H1 (cell line): ENCODE data around the gene BARHL1. TPM values are rescaled to one million over a fixed set of nuclear protein-coding genes. Genes with fewer than 3 reads are reported as not detected.

Experiments used
- CTCF ChIA-PET: fragments of 300-600 bp; sonication (Branson Sonifier 250); formaldehyde crosslinking; loops from one replicate; lab custom pipeline; 2021; ENCODE audit not compliant: partially characterized antibody; lab: Charles Lee
- POLR2A ChIA-PET: fragments of 300-600 bp; sonication (Branson Sonifier 250); formaldehyde crosslinking; loops from one replicate; lab custom pipeline; 2021; ENCODE audit warnings: inconsistent platforms; ENCODE audit not compliant: partially characterized antibody; lab: Charles Lee
- DNase-seq, 2 experiments: peaks; one replicate each; pipeline versions ENCODE4 v3.0.0 to v3.0.0-alpha.2; 2010 to 2022; ENCODE audit warnings: low spot score in 2 of 2, low read depth in 1 of 2, mixed read lengths in 1 of 2
- FAIRE-seq: peaks from 2 replicates; lab custom pipeline; 2011; peaks lifted over from hg19 to GRCh38; lab: Jason Lieb, UNC
- H2AFZ ChIP-seq: 2 replicates; pipeline ENCODE4 v1.8.1; 2012; ENCODE audit warnings: low read length, inconsistent platforms
- H2AK5ac ChIP-seq: 2 replicates; pipeline ENCODE4 v1.6.1; 2013; ENCODE audit warnings: low read depth, low read length
- H2BK120ac ChIP-seq: replicated peaks from 2 replicates; pipeline ENCODE3; 2013; ENCODE audit warnings: low read depth, low read length, inconsistent platforms
- H2BK12ac ChIP-seq: 2 replicates; pipeline ENCODE4 v1.6.1; 2013; ENCODE audit warnings: low read depth, low read length
- H2BK15ac ChIP-seq: 2 replicates; pipeline ENCODE4 v1.6.1; 2013; ENCODE audit warnings: low read length
- H2BK20ac ChIP-seq: 2 replicates; pipeline ENCODE4 v1.6.1; 2013; ENCODE audit warnings: low read length
- H2BK5ac ChIP-seq: 2 replicates; pipeline ENCODE4 v1.6.1; 2013; ENCODE audit warnings: low read depth, low read length
- H3K14ac ChIP-seq: 2 replicates; pipeline ENCODE4 v1.6.1; 2013; ENCODE audit warnings: inconsistent platforms; ENCODE audit not compliant: insufficient read length
- H3K18ac ChIP-seq: 2 replicates; pipeline ENCODE4 v1.6.1; 2013; ENCODE audit warnings: low read length; ENCODE audit errors: extremely low read depth
- H3K23ac ChIP-seq: 2 replicates; pipeline ENCODE4 v1.6.1; 2013; ENCODE audit warnings: inconsistent platforms; ENCODE audit not compliant: insufficient read length
- H3K23me2 ChIP-seq: 2 replicates; pipeline ENCODE4 v1.6.1; 2013; ENCODE audit warnings: low read depth, low read length
- H3K27ac ChIP-seq: 2 replicates; pipeline ENCODE4 v1.6.1; 2011; ENCODE audit warnings: low read depth, low read length, inconsistent platforms
- H3K27me3 ChIP-seq, 4 experiments: replicated peaks in 1 of 4; 1 replicate in 1 of 4; 2 replicates in 3 of 4; pipeline versions ENCODE4 v1.6.1 to v1.8.1; 2011 to 2013; ENCODE audit warnings: low read length in 3 of 4, mild to moderate bottlenecking in 3 of 4, inconsistent platforms in 2 of 4, mixed read lengths in 2 of 4, moderate library complexity in 1 of 4; ENCODE audit not compliant: control insufficient read depth in 3 of 4, insufficient read depth in 3 of 4; ENCODE audit errors: extremely low read depth in 1 of 4
- H3K36me3 ChIP-seq, 4 experiments: 2 replicates each; pipeline versions ENCODE4 v1.6.1 to v1.8.1; 2011 to 2013; ENCODE audit warnings: mild to moderate bottlenecking in 4 of 4, low read length in 3 of 4, moderate library complexity in 2 of 4, control low read depth in 1 of 4, inconsistent platforms in 1 of 4; ENCODE audit not compliant: insufficient read depth in 4 of 4, control insufficient read depth in 2 of 4
- H3K4ac ChIP-seq: replicated peaks from 2 replicates; pipeline ENCODE3; 2013; ENCODE audit warnings: low read length, low read depth, mixed read lengths, inconsistent platforms; ENCODE audit not compliant: insufficient read length
- H3K4me1 ChIP-seq, 4 experiments: replicated peaks in 1 of 4; 1 replicate in 1 of 4; 2 replicates in 3 of 4; pipeline versions ENCODE4 v1.6.1 to v1.8.1; 2011 to 2013; ENCODE audit warnings: low read length in 3 of 4, inconsistent platforms in 2 of 4, mixed read lengths in 1 of 4; ENCODE audit not compliant: insufficient read depth in 4 of 4, control insufficient read depth in 3 of 4
- H3K4me2 ChIP-seq, 2 experiments: 2 replicates each; pipeline versions ENCODE4 v1.6.1 to v1.8.1; 2011 to 2013; ENCODE audit warnings: low read depth in 2 of 2, low read length in 2 of 2, control low read depth in 1 of 2, inconsistent platforms in 1 of 2, mild to moderate bottlenecking in 1 of 2; ENCODE audit not compliant: insufficient read depth in 1 of 2
- H3K4me3 ChIP-seq, 4 experiments: fragments of 200-600, 300-600 bp in 1 of 4; sonication (generic), shearing (Covaris generic), sonication (Bioruptor Twin) in 1 of 4; 2 replicates each; pipeline versions ENCODE4 v1.5.1 to v1.8.1; 2011 to 2016; ENCODE audit warnings: low read length in 4 of 4, low read depth in 3 of 4, control low read depth in 2 of 4, inconsistent platforms in 2 of 4, mild to moderate bottlenecking in 2 of 4, mixed read lengths in 1 of 4, moderate library complexity in 1 of 4; ENCODE audit not compliant: insufficient read depth in 2 of 4; ENCODE audit errors: extremely low read depth in 1 of 4
- H3K56ac ChIP-seq: replicated peaks from 2 replicates; pipeline ENCODE3; 2013; ENCODE audit warnings: low read depth, mild to moderate bottlenecking, mixed read lengths, low read length, inconsistent platforms; ENCODE audit not compliant: insufficient read length
- H3K79me1 ChIP-seq: 2 replicates; pipeline ENCODE4 v1.6.1; 2013; ENCODE audit warnings: low read depth, low read length, control low read depth
- H3K79me2 ChIP-seq, 2 experiments: 2 replicates each; pipeline versions ENCODE4 v1.6.1 to v1.8.1; 2012 to 2013; ENCODE audit warnings: low read length in 2 of 2, mild to moderate bottlenecking in 2 of 2, inconsistent platforms in 1 of 2; ENCODE audit not compliant: insufficient read depth in 2 of 2, control insufficient read depth in 1 of 2
- H3K9ac ChIP-seq, 4 experiments: replicated peaks in 1 of 4; 1 replicate in 1 of 4; 2 replicates in 3 of 4; pipeline versions ENCODE4 v1.6.1 to v1.8.1; 2011 to 2013; ENCODE audit warnings: low read depth in 3 of 4, low read length in 3 of 4, control low read depth in 2 of 4, mild to moderate bottlenecking in 2 of 4, moderate library complexity in 2 of 4, inconsistent platforms in 1 of 4; ENCODE audit errors: extremely low read depth in 1 of 4
- H3K9me3 ChIP-seq, 2 experiments: 2 replicates each; pipeline versions ENCODE4 v1.6.1 to v1.8.1; 2012 to 2013; ENCODE audit warnings: mild to moderate bottlenecking in 2 of 2, moderate library complexity in 2 of 2, control low read depth in 1 of 2, inconsistent platforms in 1 of 2, low read depth in 1 of 2, low read length in 1 of 2, mixed read lengths in 1 of 2; ENCODE audit not compliant: insufficient read depth in 2 of 2
- H4K20me1 ChIP-seq, 2 experiments: replicated peaks in 1 of 2; 2 replicates each; pipeline versions ENCODE3 to v1.8.1; 2011 to 2013; ENCODE audit warnings: inconsistent platforms in 2 of 2, low read length in 2 of 2, mild to moderate bottlenecking in 1 of 2; ENCODE audit not compliant: insufficient read depth in 2 of 2, control insufficient read depth in 1 of 2
- H4K5ac ChIP-seq: 2 replicates; pipeline ENCODE4 v1.6.1; 2013; ENCODE audit warnings: low read length, low read depth, mixed read lengths, inconsistent platforms; ENCODE audit not compliant: insufficient read length
- H4K8ac ChIP-seq: 2 replicates; pipeline ENCODE4 v1.8.0; 2013; ENCODE audit warnings: mild to moderate bottlenecking, moderate library complexity, low read length, inconsistent platforms; ENCODE audit not compliant: insufficient read depth; ENCODE audit errors: extremely low read depth
- H4K91ac ChIP-seq: replicated peaks from 2 replicates; pipeline ENCODE3; 2013; ENCODE audit warnings: low read length, mixed read lengths, inconsistent platforms; ENCODE audit not compliant: insufficient read length
- CBX5 ChIP-seq: fragments of 300-800, 300-1000 bp; sonication (generic); IDR thresholded peaks from 2 replicates; pipeline ENCODE4 v1.7.1; 2016; ENCODE audit warnings: antibody characterized with exemption, low read length, low read depth
- POLR2A ChIP-seq, 2 experiments: IDR thresholded peaks; 1 replicate in 1 of 2; 2 replicates in 1 of 2; pipeline ENCODE4 v1.6.1; 2011; ENCODE audit warnings: low read depth in 2 of 2, low read length in 2 of 2, mild to moderate bottlenecking in 2 of 2; ENCODE audit errors: control extremely low read depth in 1 of 2
- RFX5 ChIP-seq: IDR thresholded peaks from 2 replicates; pipeline ENCODE4 v1.6.1; 2011; ENCODE audit warnings: low read depth, low read length, improper control_type of control experiment, borderline replicate concordance
- RNF2 ChIP-seq: fragments of 200-900, 300-1000 bp; sonication (generic); IDR thresholded peaks from 2 replicates; pipeline ENCODE4 v1.7.1; 2016; ENCODE audit warnings: borderline replicate concordance, low read depth, mild to moderate bottlenecking, antibody characterized with exemption, low read length; ENCODE audit not compliant: poor library complexity, severe bottlenecking; ENCODE audit errors: missing control alignments
- SRF ChIP-seq: IDR thresholded peaks from 2 replicates; pipeline ENCODE4 v1.6.1; 2011; ENCODE audit warnings: mild to moderate bottlenecking, low read depth, low read length, moderate library complexity
- WGBS, 2 experiments: shearing (Covaris generic) in 1 of 2; methylation state at CpG; one replicate each; pipeline versions ENCODE4 v1.1.6 to v1.1.7; 2013 to 2015; ENCODE audit warnings: low lambda C conversion rate in 2 of 2, mixed read lengths in 2 of 2, inconsistent platforms in 1 of 2, low coverage in 1 of 2, missing lambda C conversion rate in 1 of 2; ENCODE audit not compliant: insufficient replicate concordance in 2 of 2, insufficient coverage in 1 of 2, insufficient read length in 1 of 2; ENCODE audit errors: extremely low coverage in 1 of 2, missing lambda C conversion rate in 1 of 2; 5-methylcytosine and 5-hydroxymethylcytosine counted together
- polyA plus RNA-seq, 7 experiments: library from polyadenylated mRNA; depleted of rRNA in 3 of 7; stranded (reverse) in 5 of 7; unstranded in 2 of 7; fragments of >200 nt in 5 of 7; fragments of 200-250 nt in 2 of 7; gene quantifications; 1 replicate in 5 of 7; 2 replicates in 1 of 7; 4 replicates in 1 of 7; pipeline versions ENCODE4 v1.2.1 to v1.2.3, GENCODE V29; 2011 to 2013; ENCODE audit warnings: missing spikeins in 2 of 7, mixed read lengths in 2 of 7
- total RNA-seq: library from RNA; stranded (reverse); fragmentation: NEBNext Ultra II Directional; extraction: Animal tissue kit (Norgen Biotek cat#: 25700); gene quantifications from 2 replicates; pipeline ENCODE4 v1.2.1, GENCODE V29; 2021
- TF ChIP-seq, protein P1 (sequence below): IDR thresholded peaks from 2 replicates; pipeline ENCODE4 v1.6.1; 2012; ENCODE audit warnings: low read length, inconsistent platforms
- TF ChIP-seq, protein P2 (sequence below), 3 experiments: IDR thresholded peaks; 1 replicate in 2 of 3; 2 replicates in 1 of 3; pipeline versions ENCODE4 v1.5.1 to v1.6.1; 2011; ENCODE audit warnings: low read length in 3 of 3, mild to moderate bottlenecking in 3 of 3, inconsistent platforms in 2 of 3, low read depth in 1 of 3, moderate library complexity in 1 of 3; ENCODE audit not compliant: insufficient read depth in 1 of 3; ENCODE audit errors: control extremely low read depth in 1 of 3

BARHL1 gene
- total and polyA plus RNA-seq, 2 of the 8 experiments (the other 6 are each of a cell fraction or from before 2014, with no cell fraction given), result not detected

DNA sequence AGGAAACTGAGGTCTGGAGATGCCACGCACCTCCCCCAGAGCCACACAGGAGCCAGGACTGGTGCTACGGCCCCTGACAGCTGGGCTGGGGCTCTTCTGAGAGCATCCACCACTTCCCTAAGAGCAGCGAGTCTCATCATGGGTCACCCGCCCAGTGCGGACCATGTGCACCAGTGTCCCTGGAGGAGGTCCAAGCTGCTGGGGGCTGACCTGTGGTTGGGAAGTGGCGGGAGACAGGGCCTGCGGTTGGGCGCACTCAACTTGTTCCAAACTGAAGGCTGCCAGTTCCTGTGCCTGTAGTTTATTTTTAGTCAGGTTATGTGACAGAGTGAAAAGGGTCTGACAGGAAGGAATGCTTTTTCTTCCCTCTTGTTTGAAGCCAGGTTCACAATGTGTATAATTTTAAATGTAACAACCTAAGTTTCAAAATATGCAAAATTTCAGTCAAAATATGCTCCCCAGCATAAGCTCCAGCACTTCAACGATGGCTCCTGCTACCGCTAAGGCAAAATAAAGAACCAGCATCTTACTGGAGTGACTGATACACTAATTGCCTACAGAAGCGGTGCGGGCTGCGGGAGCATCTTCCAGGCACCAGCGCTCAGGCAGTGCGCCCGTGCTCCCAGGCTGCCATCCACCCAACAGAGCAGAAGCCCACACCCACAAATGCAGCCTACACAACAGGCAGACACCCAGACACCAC lies 14.8 kb downstream of the BARHL1 start:
- POLR2A ChIA-PET, result interaction anchor here (0.6 to 1.4 kb wide), 4 partner anchors 12 to 72 kb away, joined by 3 read pairs; partner anchors contain the start of genes DDX31 and GTF3C4
- H3K14ac ChIP-seq, result no peak overlapping the region
- TF ChIP-seq SRF (no peak), POLR2A (IDR thresholded peaks at IDR 0.05; ENCODE audit: control extremely low read depth in 1 of 2, low read depth in 2 of 2, low read length in 2 of 2) (no peak), RNF2 (no peak), CBX5 (no peak), RFX5 (no peak)
- TF ChIP-seq, protein P1, sequence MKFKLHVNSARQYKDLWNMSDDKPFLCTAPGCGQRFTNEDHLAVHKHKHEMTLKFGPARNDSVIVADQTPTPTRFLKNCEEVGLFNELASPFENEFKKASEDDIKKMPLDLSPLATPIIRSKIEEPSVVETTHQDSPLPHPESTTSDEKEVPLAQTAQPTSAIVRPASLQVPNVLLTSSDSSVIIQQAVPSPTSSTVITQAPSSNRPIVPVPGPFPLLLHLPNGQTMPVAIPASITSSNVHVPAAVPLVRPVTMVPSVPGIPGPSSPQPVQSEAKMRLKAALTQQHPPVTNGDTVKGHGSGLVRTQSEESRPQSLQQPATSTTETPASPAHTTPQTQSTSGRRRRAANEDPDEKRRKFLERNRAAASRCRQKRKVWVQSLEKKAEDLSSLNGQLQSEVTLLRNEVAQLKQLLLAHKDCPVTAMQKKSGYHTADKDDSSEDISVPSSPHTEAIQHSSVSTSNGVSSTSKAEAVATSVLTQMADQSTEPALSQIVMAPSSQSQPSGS, result no peak
- TF ChIP-seq, protein P2, sequence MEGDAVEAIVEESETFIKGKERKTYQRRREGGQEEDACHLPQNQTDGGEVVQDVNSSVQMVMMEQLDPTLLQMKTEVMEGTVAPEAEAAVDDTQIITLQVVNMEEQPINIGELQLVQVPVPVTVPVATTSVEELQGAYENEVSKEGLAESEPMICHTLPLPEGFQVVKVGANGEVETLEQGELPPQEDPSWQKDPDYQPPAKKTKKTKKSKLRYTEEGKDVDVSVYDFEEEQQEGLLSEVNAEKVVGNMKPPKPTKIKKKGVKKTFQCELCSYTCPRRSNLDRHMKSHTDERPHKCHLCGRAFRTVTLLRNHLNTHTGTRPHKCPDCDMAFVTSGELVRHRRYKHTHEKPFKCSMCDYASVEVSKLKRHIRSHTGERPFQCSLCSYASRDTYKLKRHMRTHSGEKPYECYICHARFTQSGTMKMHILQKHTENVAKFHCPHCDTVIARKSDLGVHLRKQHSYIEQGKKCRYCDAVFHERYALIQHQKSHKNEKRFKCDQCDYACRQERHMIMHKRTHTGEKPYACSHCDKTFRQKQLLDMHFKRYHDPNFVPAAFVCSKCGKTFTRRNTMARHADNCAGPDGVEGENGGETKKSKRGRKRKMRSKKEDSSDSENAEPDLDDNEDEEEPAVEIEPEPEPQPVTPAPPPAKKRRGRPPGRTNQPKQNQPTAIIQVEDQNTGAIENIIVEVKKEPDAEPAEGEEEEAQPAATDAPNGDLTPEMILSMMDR (IDR thresholded peaks at IDR 0.05; ENCODE audit: control extremely low read depth in 1 of 3, insufficient read depth in 1 of 3, low read depth in 1 of 3, low read length in 3 of 3), result no peak

More for the DNA sequence above, 14.8 kb downstream of the BARHL1 start:
- H3K27ac ChIP-seq, result no peak overlapping the region
- no peak for DNase-seq
- H3K9me3 ChIP-seq, result no peaks in the 10 kb centered on the region
- peaks cover 3 to 10% (median 7%) of the 10 kb centered on the region in 4 experiments for H3K4me1 ChIP-seq
- H3K79me2 ChIP-seq, result no peaks in the 10 kb centered on the region
- no peak overlapping the region for H3K9ac ChIP-seq
- CTCF ChIA-PET, result interaction anchor here (0.6 to 0.9 kb wide), 2 partner anchors 15 to 25 kb away, joined by 3 read pairs; no protein-coding TSS in a partner anchor
- no peaks in the 10 kb centered on the region; the same call in 1 of the 2 replicates for H3K23me2 ChIP-seq
- H2BK20ac ChIP-seq, result no peak overlapping the region
- H3K4me3 ChIP-seq, result no peak overlapping the region
- H3K79me1 ChIP-seq, result no peaks in the 10 kb centered on the region
- H2AK5ac ChIP-seq, result no peak overlapping the region
- no peak overlapping the region for H3K4ac ChIP-seq
- H2BK12ac ChIP-seq, result no peak overlapping the region
- H4K91ac ChIP-seq, result no peak overlapping the region
- no peak overlapping the region for H3K18ac ChIP-seq
- H4K5ac ChIP-seq, result no peak overlapping the region
- H3K36me3 ChIP-seq, result peaks cover 0 to 4% (median 2%) of the 10 kb centered on the region in 4 experiments; a peak in 6 of 8 replicates
- H2BK5ac ChIP-seq, result no peak overlapping the region
- no peak overlapping the region for H3K56ac ChIP-seq
- H2BK15ac ChIP-seq, result no peak overlapping the region
- no peak overlapping the region for H2AFZ ChIP-seq
- H4K20me1 ChIP-seq, result peaks cover 0 to 11% of the 10 kb centered on the region in 2 experiments
- no peak overlapping the region for H2BK120ac ChIP-seq
- peak overlapping the region; percentile 21; the same call in 1 of the 2 replicates for H4K8ac ChIP-seq
- FAIRE-seq, result no peak
- H3K4me2 ChIP-seq, result no peak overlapping the region
- no peaks in the 10 kb centered on the region; a peak in 1 of 7 replicates for H3K27me3 ChIP-seq
- H3K23ac ChIP-seq, result no peak overlapping the region
- WGBS, 2 experiments, result 92% methylated on average over 16 of the region's 16 CpGs; no CpG with 5 or more reads in 1 of the 2 experiments
